HepG2 (cell line): ENCODE results near the gene MAN2A2.
A peak's percentile ranks its signal among the peaks of the same experiment; 100 is the strongest.

Experiments
- CBX2 ChIP-seq, 2 experiments: fragments of 200-600 bp in 1 of 2; sonication (generic); formaldehyde crosslinking in 1 of 2; IDR thresholded peaks; 2 replicates each; pipeline versions ENCODE4 v1.7.0 to v1.8.1; 2018 to 2022; ENCODE audit warnings: low read depth in 2 of 2, low read length in 1 of 2, mild to moderate bottlenecking in 1 of 2, missing genetic modification reagents in 1 of 2
- CTCF ChIP-seq: sonication (generic); formaldehyde crosslinking; IDR thresholded peaks from 2 replicates; pipeline ENCODE4 v1.5.0; 2020; ENCODE audit warnings: mild to moderate bottlenecking, missing genetic modification reagents, moderate library complexity
- HDAC2 ChIP-seq: sonication (generic); formaldehyde crosslinking; IDR thresholded peaks from 2 replicates; pipeline ENCODE4 v1.4.0; 2020; ENCODE audit warnings: missing genetic modification reagents
- NFRKB ChIP-seq: fragments of 450-650 bp; IDR thresholded peaks from 2 replicates; pipeline ENCODE4 v1.6.1; 2017
- POLR2AphosphoS5 ChIP-seq: IDR thresholded peaks from 2 replicates; pipeline ENCODE4 v1.6.1; 2012; ENCODE audit warnings: low read depth, low read length
- RBM39 ChIP-seq: fragments of 200-400 bp; formaldehyde crosslinking; IDR thresholded peaks from one replicate; pipeline ENCODE4 v1.6.1; 2018; ENCODE audit warnings: antibody characterized with exemption, mild to moderate bottlenecking, low read depth, low read length; ENCODE audit not compliant: poor library complexity, severe bottlenecking
- SUZ12 ChIP-seq: fragments of 150-350 bp; IDR thresholded peaks from 2 replicates; pipeline ENCODE4 v1.6.1; 2014; ENCODE audit warnings: low read depth, low read length
- ZFP91 ChIP-seq: sonication (generic); formaldehyde crosslinking; IDR thresholded peaks from 2 replicates; pipeline ENCODE4 v1.9.0; 2022; ENCODE audit warnings: missing genetic modification reagents, mild to moderate bottlenecking, borderline replicate concordance
- ZNF282 ChIP-seq: fragments of 450-650 bp; IDR thresholded peaks from 2 replicates; pipeline ENCODE4 v1.6.1; 2018; ENCODE audit not compliant: partially characterized antibody
- ZNF3 ChIP-seq: IDR thresholded peaks from 2 replicates; pipeline ENCODE4 v1.7.0; 2017; ENCODE audit warnings: inconsistent platforms
- ZNF776 ChIP-seq: sonication (generic); formaldehyde crosslinking; IDR thresholded peaks from 2 replicates; pipeline ENCODE4 v1.4.0; 2020; ENCODE audit warnings: mild to moderate bottlenecking, missing genetic modification reagents
- ZSCAN20 ChIP-seq: sonication (generic); formaldehyde crosslinking; IDR thresholded peaks from 2 replicates; pipeline ENCODE4 v1.4.0; 2020; ENCODE audit warnings: missing genetic modification reagents, mild to moderate bottlenecking, borderline replicate concordance

- TF ChIP-seq ZFP91 = no peak
- TF ChIP-seq RBM39 = no peak
- TF ChIP-seq SUZ12 = no peak
- no peak for TF ChIP-seq ZNF776
- no peak for TF ChIP-seq ZNF3
- 0 out of 2 replicates have a peak, but pooled peaks have one; percentile 20 for TF ChIP-seq CTCF (CRISPR knock-in tag)
- no peak for TF ChIP-seq CBX2 (IDR thresholded peaks at IDR 0.05; ENCODE audit: low read depth, low read length)
- no peak for TF ChIP-seq CBX2 (CRISPR knock-in tag; IDR thresholded peaks at IDR 0.05; ENCODE audit: low read depth)
- TF ChIP-seq NFRKB = no peak
- TF ChIP-seq ZNF282 = no peak
- TF ChIP-seq POLR2AphosphoS5 = no peak
- no peak for TF ChIP-seq ZSCAN20 (CRISPR knock-in tag)
- TF ChIP-seq HDAC2 (CRISPR knock-in tag) = no peak
These were observed 19.6 kb upstream of the MAN2A2 start for GRCh38 chr15:90883526-90883975.
